ENCODE measurements around the gene ITCH.
A peak's percentile ranks its signal among the peaks of the same experiment; 100 is the strongest.
"Not testable (repeated sequence)": the region's sequence is repeated elsewhere in the genome, so short reads cannot be mapped to it uniquely, and the experiment has no call there.

The ITCH gene

GRCh38 chr20:34363062-34363464 lies at the start of gene ITCH:
ITCH (plus strand) TSS chr20:34363273; CDS start chr20:34393812, 30,539 bp downstream.
- peak; percentile 92 for DNase-seq

GRCh38 chr20:34315236-34315635 lies 47.8 kb upstream of the ITCH start:
- no peak for DNase-seq

- DNase-seq: no peak
Observed at GRCh38 chr20:34316196-34316814, 46.8 kb upstream of the ITCH start.

GRCh38 chr20:34318609-34319443 lies 44.2 kb upstream of the ITCH start:
- no peak for DNase-seq

GRCh38 chr20:34320861-34321260 lies 42.2 kb upstream of the ITCH start:
- no peak for DNase-seq

GRCh38 chr20:34322267-34323105 lies 40.6 kb upstream of the ITCH start:
- DNase-seq: no peak

GRCh38 chr20:34324541-34324940 lies 38.5 kb upstream of the ITCH start:
- DNase-seq: no peak

GRCh38 chr20:34328207-34328606 lies 34.9 kb upstream of the ITCH start:
- DNase-seq: not testable (repeated sequence)

- DNase-seq: no peak
Observed at GRCh38 chr20:34328928-34329677, 34.0 kb upstream of the ITCH start.

GRCh38 chr20:34330861-34331544 lies 32.1 kb upstream of the ITCH start:
- DNase-seq: not testable (repeated sequence)

GRCh38 chr20:34331838-34332237 lies 31.2 kb upstream of the ITCH start:
- no peak for DNase-seq

- DNase-seq: no peak
Observed at GRCh38 chr20:34332262-34332920, 30.7 kb upstream of the ITCH start.

- no peak for DNase-seq
Observed at GRCh38 chr20:34333786-34334185, 29.3 kb upstream of the ITCH start.

- no peak for DNase-seq
Observed at GRCh38 chr20:34334654-34335407, 28.2 kb upstream of the ITCH start.

- no peak for DNase-seq
Observed at GRCh38 chr20:34337544-34337943, 25.5 kb upstream of the ITCH start.

- no peak for DNase-seq
Observed at GRCh38 chr20:34337982-34338726, 24.9 kb upstream of the ITCH start.

GRCh38 chr20:34340726-34341125 lies 22.3 kb upstream of the ITCH start:
- not testable (repeated sequence) for DNase-seq

GRCh38 chr20:34341199-34341598 lies 21.9 kb upstream of the ITCH start:
- not testable (repeated sequence) for DNase-seq

GRCh38 chr20:34343458-34344211 lies 19.4 kb upstream of the ITCH start:
- no peak for DNase-seq
